Fibroblast of lung (primary cell): Measurements from ENCODE around the gene FANCE. TPM values are rescaled to one million over a fixed set of nuclear protein-coding genes. Genes with fewer than 3 reads are reported as not detected.

Source experiments
- DNase-seq, 2 donors: peaks; one replicate each; pipeline versions ENCODE4 v3.0.0 to v3.0.0-alpha.2; 2010; ENCODE audit warnings: low read depth in 2 of 2
- H2AFZ ChIP-seq: 2 replicates; pipeline ENCODE4 v1.5.1; 2012; ENCODE audit warnings: low read length, control low read depth, inconsistent platforms
- H3K27ac ChIP-seq: 2 replicates; pipeline ENCODE4 v1.5.1; 2011; ENCODE audit warnings: low read length, control low read depth; ENCODE audit not compliant: insufficient read depth
- H3K27me3 ChIP-seq: 2 replicates; pipeline ENCODE4 v1.5.1; 2011; ENCODE audit warnings: mild to moderate bottlenecking, low read length; ENCODE audit not compliant: control insufficient read depth, insufficient read depth
- H3K36me3 ChIP-seq: 2 replicates; pipeline ENCODE4 v1.5.1; 2011; ENCODE audit warnings: low read length; ENCODE audit not compliant: control insufficient read depth, insufficient read depth
- H3K4me1 ChIP-seq: 2 replicates; pipeline ENCODE4 v1.5.1; 2011; ENCODE audit warnings: low read length; ENCODE audit not compliant: control insufficient read depth, insufficient read depth; ENCODE audit errors: extremely low read depth
- H3K4me2 ChIP-seq: 2 replicates; pipeline ENCODE4 v1.5.1; 2011; ENCODE audit warnings: low read length, control low read depth; ENCODE audit not compliant: insufficient read depth; ENCODE audit errors: extremely low read depth
- H3K4me3 ChIP-seq, 4 experiments: fragments of 200-600 bp in 1 of 4; sonication (generic) in 1 of 4; replicated peaks in 1 of 4; 2 replicates each; pipeline ENCODE4 v1.5.1; 2011 to 2016; ENCODE audit warnings: low read length in 4 of 4, low read depth in 3 of 4, mild to moderate bottlenecking in 3 of 4, control low read depth in 2 of 4, inconsistent platforms in 1 of 4, mixed read lengths in 1 of 4; ENCODE audit not compliant: insufficient read depth in 1 of 4; ENCODE audit errors: control extremely low read depth in 1 of 4
- H3K79me2 ChIP-seq: 2 replicates; pipeline ENCODE4 v1.5.1; 2012; ENCODE audit warnings: mild to moderate bottlenecking, low read length, inconsistent platforms; ENCODE audit not compliant: control insufficient read depth, insufficient read depth
- H3K9ac ChIP-seq: 2 replicates; pipeline ENCODE4 v1.5.1; 2011; ENCODE audit warnings: mild to moderate bottlenecking, low read length, control low read depth; ENCODE audit not compliant: insufficient read depth
- H3K9me3 ChIP-seq: 2 replicates; pipeline ENCODE4 v1.5.1; 2012; ENCODE audit warnings: low read depth, low read length; ENCODE audit not compliant: control insufficient read depth, insufficient read depth
- H4K20me1 ChIP-seq: 2 replicates; pipeline ENCODE4 v1.5.1; 2011; ENCODE audit warnings: low read length; ENCODE audit not compliant: control insufficient read depth, insufficient read depth; ENCODE audit errors: extremely low read depth
- CTCF ChIP-seq, 2 donors: IDR thresholded peaks in 1 of 2; conservative IDR thresholded peaks in 1 of 2; 1 replicate in 1 of 2; 2 replicates in 1 of 2; pipeline ENCODE4 v1.5.1; 2011 to 2012; ENCODE audit warnings: low read length in 2 of 2, control low read depth in 1 of 2, inconsistent platforms in 1 of 2, low read depth in 1 of 2, mild to moderate bottlenecking in 1 of 2
- EZH2 ChIP-seq: IDR thresholded peaks from 2 replicates; pipeline ENCODE4 v1.5.1; 2012; ENCODE audit warnings: low read length, control low read depth, mild to moderate bottlenecking; ENCODE audit errors: missing control alignments
- polyA plus RNA-seq, 2 donors: library from polyadenylated mRNA; depleted of rRNA in 1 of 2; stranded (reverse) in 1 of 2; unstranded in 1 of 2; fragments of >200 nt; gene quantifications; 2 replicates each; pipeline ENCODE4 v1.2.1, GENCODE V29; 2011 to 2012; ENCODE audit warnings: missing spikeins in 1 of 2
- total RNA-seq: library from RNA; depleted of rRNA; stranded (reverse); fragments of >200 nt; gene quantifications from 2 replicates; pipeline ENCODE4 v1.2.1, GENCODE V29; 2014

The FANCE gene
- total and polyA plus RNA-seq, 2 donors (not counting 1 experiment from before 2014, with no cell fraction given): 3.2 to 10.7 TPM

- Histone ChIP-seq H3K9me3 (no peaks in the 10 kb centered on the region), H3K9ac (no peak overlapping the region), H3K36me3 (peaks cover 22% of the 10 kb centered on the region), H4K20me1 (no peaks in the 10 kb centered on the region), H2AFZ (no peak overlapping the region), H3K4me3 (no peak overlapping the region), H3K4me2 (no peak overlapping the region), H3K27me3 (no peaks in the 10 kb centered on the region), H3K79me2 (no peaks in the 10 kb centered on the region), H3K4me1 (peaks cover 5% of the 10 kb centered on the region), H3K27ac (no peak overlapping the region)
- no peak for TF ChIP-seq CTCF (conservative IDR thresholded peaks at IDR 0.05 in 1 of 2, IDR thresholded peaks at IDR 0.05 in 1 of 2; ENCODE audit: low read depth in 1 of 2, low read length in 2 of 2)
- no peak for DNase-seq
These were observed 28.0 kb downstream of the FANCE start for GRCh38 chr6:35480176-35480575.

GRCh38 chr6:35481226-35481625, 29.1 kb downstream of the FANCE start:
- Histone ChIP-seq H3K27ac (no peak overlapping the region), H3K9ac (no peak overlapping the region), H3K27me3 (no peaks in the 10 kb centered on the region), H3K79me2 (peaks cover 1% of the 10 kb centered on the region), H3K4me1 (peaks cover 15% of the 10 kb centered on the region), H3K36me3 (peaks cover 18% of the 10 kb centered on the region), H3K4me2 (no peak overlapping the region), H2AFZ (no peak overlapping the region), H4K20me1 (no peaks in the 10 kb centered on the region), H3K9me3 (no peaks in the 10 kb centered on the region), H3K4me3 (no peak overlapping the region)
- no peak for TF ChIP-seq CTCF (conservative IDR thresholded peaks at IDR 0.05 in 1 of 2, IDR thresholded peaks at IDR 0.05 in 1 of 2; ENCODE audit: low read depth in 1 of 2, low read length in 2 of 2)
- no peak for DNase-seq

GRCh38 chr6:35483062-35483461, 30.9 kb downstream of the FANCE start:
- no peak overlapping the region for H2AFZ ChIP-seq
- H3K27me3 ChIP-seq: no peaks in the 10 kb centered on the region
- H3K79me2 ChIP-seq: peaks cover 16% of the 10 kb centered on the region
- H3K4me1 ChIP-seq: peaks cover 28% of the 10 kb centered on the region
- H3K9ac ChIP-seq: no peak overlapping the region
- TF ChIP-seq CTCF (conservative IDR thresholded peaks at IDR 0.05 in 1 of 2, IDR thresholded peaks at IDR 0.05 in 1 of 2; ENCODE audit: low read depth in 1 of 2, low read length in 2 of 2) (no peak), EZH2 (no peak)
- H3K4me2 ChIP-seq: no peak overlapping the region
- H3K27ac ChIP-seq: no peak overlapping the region
- DNase-seq: no peak
- no peak overlapping the region for H3K4me3 ChIP-seq
- H4K20me1 ChIP-seq: no peaks in the 10 kb centered on the region
- no peaks in the 10 kb centered on the region for H3K9me3 ChIP-seq
- peaks cover 18% of the 10 kb centered on the region for H3K36me3 ChIP-seq
